K562 (cell line): ENCODE results near the gene PLCG2. TPM values are rescaled to one million over a fixed set of nuclear protein-coding genes. Genes with fewer than 3 reads are reported as not detected.

Experiments
- CHD7 ChIP-seq: fragments of 200-600 bp; sonication (generic); IDR thresholded peaks from one replicate; pipeline ENCODE4 v1.6.1; 2012; ENCODE audit warnings: mild to moderate bottlenecking, low read depth, low read length, inconsistent platforms
- HEY1 ChIP-seq: fragments of 250-450 bp; sonication (Bioruptor Pico); IDR thresholded peaks from 2 replicates; pipeline ENCODE4 v1.5.0; 2020; ENCODE audit warnings: mild to moderate bottlenecking, moderate library complexity, borderline replicate concordance
- NRF1 ChIP-seq, 2 experiments: fragments of 450-650 bp; IDR thresholded peaks in 1 of 2; conservative IDR thresholded peaks in 1 of 2; 2 replicates each; pipeline ENCODE4 v1.6.1; 2014; ENCODE audit warnings: mild to moderate bottlenecking in 2 of 2
- ZC3H8 ChIP-seq: fragments of 450-650 bp; IDR thresholded peaks from 2 replicates; pipeline ENCODE4 v1.6.1; 2017
- polyA plus RNA-seq, 8 experiments: library from polyadenylated mRNA; depleted of rRNA in 4 of 8; stranded (reverse) in 5 of 8; unstranded in 3 of 8; fragments of >200 nt; fragmentation: Nextera tagmentation in 2 of 8; fragmentation: Illumina TruSeq in 1 of 8; extraction: Ambion mirVana in 2 of 8; extraction: Trizol in 1 of 8; gene quantifications; 2 replicates each; pipeline versions ENCODE4 v1.2.1 to v1.2.3, GENCODE V29; 2011 to 2014; ENCODE audit warnings: inconsistent platforms in 1 of 8, missing spikeins in 1 of 8
- total RNA-seq, 7 experiments: library from RNA; depleted of rRNA in 6 of 7; stranded (reverse); fragments of >200 nt in 6 of 7; fragmentation: Illumina TruSeq in 2 of 7; extraction: Trizol in 2 of 7; gene quantifications; 2 replicates each; pipeline versions ENCODE4 v1.2.1 to v1.2.3, GENCODE V29; 2011 to 2021; ENCODE audit warnings: low replicate concordance in 1 of 7
- TF ChIP-seq, protein P1 (sequence below): fragments of 250-450 bp; sonication (Bioruptor Pico); IDR thresholded peaks from 2 replicates; pipeline ENCODE4 v1.5.1; 2021; ENCODE audit warnings: mild to moderate bottlenecking

The PLCG2 gene
- total and polyA plus RNA-seq, 9 of the 15 experiments (the other 6 are each of a cell fraction or from before 2014, with no cell fraction given), result 0.94 to 7.1 (median 3.1) TPM

DNA sequence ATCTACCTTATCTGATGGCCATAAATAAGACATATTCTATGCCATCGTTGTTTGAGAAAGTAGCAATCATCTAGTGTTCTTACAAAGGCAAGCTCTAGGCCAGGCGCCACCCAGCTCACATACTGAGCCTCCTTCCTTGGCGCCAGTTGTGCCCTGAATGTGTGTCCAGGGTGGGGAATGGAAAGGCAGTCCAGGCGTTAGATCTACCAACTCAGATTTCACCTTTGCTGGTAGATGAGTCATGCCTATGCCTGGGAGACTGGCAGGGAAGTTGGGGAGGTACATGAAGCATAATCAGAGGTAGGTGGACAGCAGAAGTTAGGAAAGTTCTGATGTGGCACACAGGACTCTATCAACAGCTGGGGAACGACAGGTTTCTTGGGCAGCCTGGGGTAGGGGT is 208.6 kb downstream of the PLCG2 start (continued):
- TF ChIP-seq, protein P1, sequence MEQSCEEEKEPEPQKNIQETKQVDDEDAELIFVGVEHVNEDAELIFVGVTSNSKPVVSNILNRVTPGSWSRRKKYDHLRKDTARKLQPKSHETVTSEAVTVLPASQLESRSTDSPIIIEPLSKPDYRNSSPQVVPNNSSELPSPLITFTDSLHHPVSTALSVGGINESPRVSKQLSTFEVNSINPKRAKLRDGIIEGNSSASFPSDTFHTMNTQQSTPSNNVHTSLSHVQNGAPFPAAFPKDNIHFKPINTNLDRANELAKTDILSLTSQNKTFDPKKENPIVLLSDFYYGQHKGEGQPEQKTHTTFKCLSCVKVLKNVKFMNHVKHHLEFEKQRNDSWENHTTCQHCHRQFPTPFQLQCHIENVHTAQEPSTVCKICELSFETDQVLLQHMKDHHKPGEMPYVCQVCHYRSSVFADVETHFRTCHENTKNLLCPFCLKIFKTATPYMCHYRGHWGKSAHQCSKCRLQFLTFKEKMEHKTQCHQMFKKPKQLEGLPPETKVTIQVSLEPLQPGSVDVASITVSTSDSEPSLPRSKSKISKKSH (CRISPR knock-in tag), result no peak
- TF ChIP-seq NRF1 (conservative IDR thresholded peaks at IDR 0.05 in 1 of 2, IDR thresholded peaks at IDR 0.05 in 1 of 2) (no peak), CHD7 (no peak), HEY1 (CRISPR knock-in tag) (no peak), ZC3H8 (no peak)
